ENCODE data around the gene SLC28A1. TPM values are rescaled to one million over a fixed set of nuclear protein-coding genes. Genes with fewer than 3 reads are reported as not detected.

Gene SLC28A1
- total RNA-seq, 2 donors from 2014 or later: 0.24 TPM; not detected in 1

Other genes with a start within 250 kb of the SLC28A1 start
- 10 to 100 TPM; 18.0 to 18.7 TPM for gene WDR73, start 230.4 kb upstream of the SLC28A1 start, total RNA-seq
- 1 to 10 TPM; 5.7 to 8.7 TPM for gene NMB, start 226.5 kb upstream of the SLC28A1 start, total RNA-seq
- 100 to 1,000 TPM in 1 of 2 donors, 10 to 100 TPM in 1; 83.0 to 113 TPM for gene SEC11A, start 168.5 kb upstream of the SLC28A1 start, total RNA-seq
- gene ZNF592, start 136.1 kb upstream of the SLC28A1 start, total RNA-seq: 10 to 100 TPM; 21.3 to 21.8 TPM
- 10 to 100 TPM; 18.6 to 27.3 TPM for gene ALPK3, start 67.3 kb upstream of the SLC28A1 start, total RNA-seq
- 10 to 100 TPM; 30.9 to 48.8 TPM for gene PDE8A, start 97.2 kb downstream of the SLC28A1 start, total RNA-seq

Data from posterior vena cava (tissue), 2 donors.